ENCODE results near the gene ATP1B2. TPM values are rescaled to one million over a fixed set of nuclear protein-coding genes. Genes with fewer than 3 reads are reported as not detected.

ATP1B2 gene
- total RNA-seq, 1 experiment from 2014 or later, result not detected

- POLR2A ChIA-PET, result interaction anchor here (0.8 to 1.0 kb wide), 2 partner anchors 17 to 120 kb away, joined by 3 to 4 read pairs; partner anchors contain the start of genes MPDU1 and TP53
- no TSS peak for BruUV-seq (replicated peaks)
- Histone ChIP-seq H3K9me2 (ENCODE audit: insufficient read depth) (no peaks in the 10 kb centered on the region), H3K9me3 (ENCODE audit: control insufficient read depth in 1 of 2, insufficient read depth in 1 of 2, low read depth in 1 of 2, low read length in 2 of 2) (no peaks in the 10 kb centered on the region), H3K9ac (ENCODE audit: low read length) (no peak overlapping the region), H3K4me1 (ENCODE audit: control insufficient read depth in 1 of 2, insufficient read depth in 2 of 2, low read length in 2 of 2) (peaks cover 0 to 10% of the 10 kb centered on the region in 2 experiments; a peak in 1 of 4 replicates), H4K20me1 (ENCODE audit: insufficient read depth) (no peaks in the 10 kb centered on the region), H2AFZ (ENCODE audit: low read depth, low read length, poor library complexity, severe bottlenecking) (no peak overlapping the region), H3K27ac (ENCODE audit: low read depth, low read length) (no peak overlapping the region), H3K27me3 (ENCODE audit: insufficient read depth, low read length) (no peaks in the 10 kb centered on the region), H3K36me3 (ENCODE audit: control insufficient read depth in 1 of 2, insufficient read depth in 2 of 2, low read length in 2 of 2) (peaks cover 3 to 5% of the 10 kb centered on the region in 2 experiments; a peak in 1 of 4 replicates), H3K4me3 (replicated peaks in 1 of 2; ENCODE audit: low read depth in 1 of 2, low read length in 2 of 2) (no peak overlapping the region), H3K4me2 (ENCODE audit: low read length) (no peak overlapping the region), H3K79me2 (ENCODE audit: insufficient read depth, low read length) (no peaks in the 10 kb centered on the region)
- RAD21 ChIA-PET (ENCODE audit: low non-redundant PET in 1 of 2, low total read pairs in 2 of 2, uncharacterized antibody in 2 of 2, unreplicated experiment in 2 of 2), result no interaction called here
- CTCF ChIA-PET, result interaction anchor here (0.6 kb wide), 1 partner anchor 390 kb away, joined by 3 read pairs; no protein-coding TSS in a partner anchor
- TF ChIP-seq ZNF274 (IDR thresholded peaks at IDR 0.05; ENCODE audit: low read depth, low read length), result no peak
- ATAC-seq (peak; percentile 75), DNase-seq (ENCODE audit: low read depth, low spot score) (no peak)
- intact Hi-C loops (cut with micrococcal nuclease), result no loop called here
These were observed 53.1 kb downstream of the ATP1B2 start for GRCh38 chr17:7703584-7704479.

- H3K9me3 ChIP-seq (ENCODE audit: control insufficient read depth in 1 of 2, insufficient read depth in 1 of 2, low read depth in 1 of 2, low read length in 2 of 2), result no peaks in the 10 kb centered on the region
- no peak within 1 kb of the TSS for H3K27ac ChIP-seq (ENCODE audit: low read depth, low read length)
- H3K4me2 ChIP-seq (ENCODE audit: low read length), result no peak within 1 kb of the TSS
- H3K9ac ChIP-seq (ENCODE audit: low read length), result no peak within 1 kb of the TSS
- no peaks in the 10 kb centered on the region for H4K20me1 ChIP-seq (ENCODE audit: insufficient read depth)
- no peaks in the 10 kb centered on the region for H3K9me2 ChIP-seq (ENCODE audit: insufficient read depth)
- no peak within 1 kb of the TSS for H2AFZ ChIP-seq (ENCODE audit: low read depth, low read length, poor library complexity, severe bottlenecking)
- ChIA-PET CTCF (no interaction called here), RAD21 (ENCODE audit: low non-redundant PET in 1 of 2, low total read pairs in 2 of 2, uncharacterized antibody in 2 of 2, unreplicated experiment in 2 of 2) (no interaction called here), POLR2A (interaction anchor here (1.2 kb wide), 1 partner anchor 18 kb away, joined by 4 read pairs; the partner anchor contains the start of gene TP53)
- BruUV-seq (replicated peaks), result no TSS peak
- intact Hi-C loops (cut with micrococcal nuclease), result no loop called here
- H3K27me3 ChIP-seq (ENCODE audit: insufficient read depth, low read length), result no peaks in the 10 kb centered on the region
- ATAC-seq, result no peak
- no peak for DNase-seq (ENCODE audit: low read depth, low spot score)
- TF ChIP-seq JUND (IDR thresholded peaks at IDR 0.05), result no peak
- no peak for TF ChIP-seq SRF (IDR thresholded peaks at IDR 0.05; ENCODE audit: low read depth)
- TF ChIP-seq ZNF274 (IDR thresholded peaks at IDR 0.05; ENCODE audit: low read depth, low read length), result no peak
- TF ChIP-seq CTCF (IDR thresholded peaks at IDR 0.05 in 2 of 3, conservative IDR thresholded peaks at IDR 0.05 in 1 of 3; ENCODE audit: borderline replicate concordance in 1 of 3, insufficient read depth in 1 of 3, low read depth in 2 of 3, low read length in 2 of 3), result no peak
- TF ChIP-seq ATF3 (IDR thresholded peaks at IDR 0.05), result no peak
- no peak for TF ChIP-seq CEBPB (IDR thresholded peaks at IDR 0.05; ENCODE audit: low read depth)
- no peak for TF ChIP-seq SP1 (IDR thresholded peaks at IDR 0.05; ENCODE audit: low read depth)
- TF ChIP-seq FOSL1 (IDR thresholded peaks at IDR 0.05; ENCODE audit: low read depth), result no peak
- TF ChIP-seq REST (IDR thresholded peaks at IDR 0.05; ENCODE audit: low read depth), result no peak
- no peak for TF ChIP-seq TCF7L2 (IDR thresholded peaks at IDR 0.05; ENCODE audit: borderline replicate concordance, extremely low read depth, insufficient read depth, insufficient read length)
- peaks cover 3 to 5% of the 10 kb centered on the region in 2 experiments; a peak in 1 of 4 replicates for H3K36me3 ChIP-seq (ENCODE audit: control insufficient read depth in 1 of 2, insufficient read depth in 2 of 2, low read length in 2 of 2)
- no peak within 1 kb of the TSS for H3K4me3 ChIP-seq (replicated peaks in 1 of 2; ENCODE audit: low read depth in 1 of 2, low read length in 2 of 2)
- peaks cover 0 to 10% of the 10 kb centered on the region in 2 experiments; a peak in 1 of 4 replicates for H3K4me1 ChIP-seq (ENCODE audit: control insufficient read depth in 1 of 2, insufficient read depth in 2 of 2, low read length in 2 of 2)
- H3K79me2 ChIP-seq (ENCODE audit: insufficient read depth, low read length), result no peaks in the 10 kb centered on the region
These were observed 54.0 kb downstream of the ATP1B2 start, which contains the start of gene EFNB3 for GRCh38 chr17:7704601-7705268. Gene EFNB3 (plus strand): TSS chr17:7705202. CDS start chr17:7705599, 397 bp downstream.

Data from HCT116 (cell line).